ENCODE results near the gene CAPN5.

CAPN5 gene

GRCh38 chr11:77140231-77140851 is 73.6 kb downstream of the CAPN5 start:
- no peak overlapping the region for H3K27ac Mint-ChIP-seq
- H3K9me3 Mint-ChIP-seq, result no peaks in the 10 kb centered on the region
- DNase-seq, result no peak
- peaks cover 0 to 32% of the 10 kb centered on the region in 2 donors for H3K27me3 Mint-ChIP-seq
- H3K36me3 Mint-ChIP-seq (ENCODE audit: insufficient read depth), result peaks cover 3% of the 10 kb centered on the region
- H3K4me1 Mint-ChIP-seq (ENCODE audit: low read depth in 2 of 2), result peaks cover 16 to 22% of the 10 kb centered on the region in 2 donors
- no peak for ATAC-seq (replicated peaks)
- no peak overlapping the region for H3K4me3 Mint-ChIP-seq

- no peak overlapping the region for H3K27ac Mint-ChIP-seq
- no peak for DNase-seq
- H3K4me3 Mint-ChIP-seq, result no peak overlapping the region
- H3K27me3 Mint-ChIP-seq, result peaks cover 0 to 32% of the 10 kb centered on the region in 2 donors
- no peaks in the 10 kb centered on the region for H3K9me3 Mint-ChIP-seq
- no peak for ATAC-seq (replicated peaks)
- peaks cover 16 to 22% of the 10 kb centered on the region in 2 donors for H3K4me1 Mint-ChIP-seq (ENCODE audit: low read depth in 2 of 2)
- peaks cover 3% of the 10 kb centered on the region for H3K36me3 Mint-ChIP-seq (ENCODE audit: insufficient read depth)
Measured at GRCh38 chr11:77141034-77141433, 74.3 kb downstream of the CAPN5 start.

- H3K27ac Mint-ChIP-seq, result peak overlapping the region in 1 of 2 donors; percentile 47
- ATAC-seq (replicated peaks) (no peak), DNase-seq (no peak)
- H3K4me3 Mint-ChIP-seq, result no peak overlapping the region
- peaks cover 16 to 24% of the 10 kb centered on the region in 2 donors for H3K4me1 Mint-ChIP-seq (ENCODE audit: low read depth in 2 of 2)
- H3K9me3 Mint-ChIP-seq, result no peaks in the 10 kb centered on the region
- H3K36me3 Mint-ChIP-seq (ENCODE audit: insufficient read depth), result peaks cover 3% of the 10 kb centered on the region
- peaks cover 0 to 30% of the 10 kb centered on the region in 2 donors for H3K27me3 Mint-ChIP-seq
Measured at GRCh38 chr11:77141475-77141874, 74.7 kb downstream of the CAPN5 start.

DNA sequence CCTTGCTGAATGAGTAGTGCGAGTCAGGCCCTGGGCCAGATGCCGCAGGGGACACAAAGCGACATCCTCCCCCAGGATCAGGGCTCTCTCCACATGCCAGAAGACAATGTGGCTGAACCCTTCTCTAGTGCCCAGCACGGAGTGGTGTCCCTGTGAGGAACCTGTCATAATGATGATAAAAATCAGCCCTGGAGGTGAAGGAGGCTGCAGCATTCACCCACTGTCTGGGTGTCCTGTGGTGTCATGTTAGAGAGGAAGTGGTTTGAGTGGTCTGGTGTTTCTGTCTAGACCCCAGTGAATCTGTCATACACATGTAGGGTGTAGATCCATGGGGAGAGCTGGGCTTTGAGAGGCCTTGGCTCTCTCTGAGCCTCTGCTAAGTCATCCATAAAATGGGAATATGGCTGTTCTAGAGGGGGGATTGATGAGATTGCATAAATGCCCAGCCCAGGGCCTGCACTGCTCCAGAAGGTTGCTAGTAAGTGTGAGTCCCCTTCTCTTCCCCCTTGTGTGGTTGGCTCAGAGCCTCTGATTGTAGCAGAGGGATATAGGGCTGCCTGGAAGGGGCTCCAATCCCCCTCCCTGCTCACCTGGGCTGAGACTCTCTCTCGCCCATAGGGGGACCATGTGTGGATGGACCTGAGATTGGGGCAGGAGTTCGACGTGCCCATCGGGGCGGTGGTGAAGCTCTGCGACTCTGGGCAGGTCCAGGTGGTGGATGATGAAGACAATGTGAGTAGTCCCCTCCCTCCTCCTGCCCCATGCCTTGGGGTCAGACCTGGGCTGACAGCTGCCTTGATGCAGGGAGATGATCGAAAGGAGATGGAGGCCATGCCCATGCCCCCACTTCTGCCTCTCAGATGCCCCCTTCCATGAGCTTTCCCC is 75.6 kb downstream of the CAPN5 start:
- Mint-ChIP-seq H3K9me3 (no peaks in the 10 kb centered on the region), H3K4me1 (ENCODE audit: low read depth in 2 of 2) (peaks cover 16 to 22% of the 10 kb centered on the region in 2 donors), H3K27ac (peak overlapping the region; percentile 39 to 47), H3K27me3 (peaks cover 0 to 22% of the 10 kb centered on the region in 2 donors), H3K4me3 (peak overlapping the region; percentile 30), H3K36me3 (ENCODE audit: insufficient read depth) (peaks cover 3% of the 10 kb centered on the region)
- ATAC-seq (replicated peaks) (peak; percentile 95), DNase-seq (peak; percentile 23 to 31 (median 23))

DNA sequence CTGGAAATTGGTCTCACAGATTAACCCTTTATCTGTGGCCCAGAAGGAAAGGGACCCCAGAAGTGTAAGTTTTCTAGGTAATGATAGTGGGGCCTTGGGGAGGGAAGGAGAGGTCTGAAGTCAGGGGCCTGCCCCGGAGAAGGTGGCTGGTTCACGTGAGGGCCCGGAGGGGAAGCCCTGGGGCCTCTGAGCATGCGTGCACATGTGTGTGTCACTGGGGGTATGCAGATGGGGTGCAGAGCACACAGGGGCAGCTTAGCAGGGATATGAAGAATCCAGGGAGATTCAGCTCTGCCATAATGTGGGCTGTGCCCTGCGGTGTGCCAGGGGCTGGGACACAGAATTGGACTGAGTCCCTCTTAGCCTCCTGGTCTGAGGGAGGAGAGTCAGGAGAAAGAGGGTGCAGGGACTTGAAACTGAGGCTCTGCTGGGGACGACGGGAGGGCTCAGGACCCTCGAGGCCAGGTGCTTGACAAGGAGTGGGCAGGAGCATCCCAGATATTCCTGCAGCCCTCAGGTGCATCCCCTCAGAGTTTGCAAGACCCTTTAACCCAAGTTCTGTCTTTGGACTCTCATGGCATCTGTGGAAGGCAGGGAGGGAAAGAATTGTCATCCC is 76.7 kb downstream of the CAPN5 start:
- Mint-ChIP-seq H3K36me3 (ENCODE audit: insufficient read depth) (peaks cover 7% of the 10 kb centered on the region), H3K4me1 (ENCODE audit: low read depth in 2 of 2) (peaks cover 23 to 28% of the 10 kb centered on the region in 2 donors), H3K27me3 (peaks cover 0 to 16% of the 10 kb centered on the region in 2 donors), H3K9me3 (no peaks in the 10 kb centered on the region), H3K4me3 (no peak overlapping the region), H3K27ac (peak overlapping the region; percentile 31 to 39)
- DNase-seq, result no peak
- ATAC-seq (replicated peaks), result no peak

DNA sequence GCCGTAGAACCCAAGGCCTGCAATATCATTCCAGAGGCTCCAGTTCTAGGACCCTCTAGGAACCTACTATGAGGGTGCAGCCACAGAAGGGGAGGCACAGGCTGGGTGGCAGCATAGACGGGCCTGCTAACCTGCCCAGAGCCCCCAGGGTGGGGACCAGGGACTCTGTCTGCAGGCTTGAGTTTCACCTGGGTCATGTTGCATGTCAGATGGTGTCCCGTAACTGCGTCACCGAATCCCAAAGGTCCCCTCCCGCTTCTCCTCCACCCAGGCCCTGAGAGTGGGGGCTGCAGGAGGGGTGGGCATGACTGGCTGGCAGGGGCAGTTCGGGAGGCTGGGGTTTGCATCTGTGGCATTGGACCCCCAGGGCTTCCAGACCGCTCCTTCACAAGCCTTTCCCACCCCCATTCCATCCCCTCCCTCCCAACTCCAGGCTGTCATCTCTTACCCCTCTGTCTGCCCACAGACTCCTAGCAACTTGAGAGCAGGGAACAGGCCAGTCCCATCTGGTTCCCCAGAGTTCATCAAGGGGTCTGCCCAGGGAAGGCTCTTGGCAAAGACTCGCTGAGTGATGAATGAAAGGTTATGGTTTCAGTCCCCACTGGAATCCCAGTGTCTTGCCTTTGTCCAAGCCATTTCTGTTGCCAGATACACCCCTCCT is 77.6 kb downstream of the CAPN5 start:
- Mint-ChIP-seq H3K4me1 (ENCODE audit: low read depth in 2 of 2) (peaks cover 23 to 30% of the 10 kb centered on the region in 2 donors), H3K27me3 (peaks cover 0 to 8% of the 10 kb centered on the region in 2 donors), H3K9me3 (no peaks in the 10 kb centered on the region), H3K4me3 (no peak overlapping the region), H3K36me3 (ENCODE audit: insufficient read depth) (peaks cover 7% of the 10 kb centered on the region), H3K27ac (no peak overlapping the region)
- no peak for DNase-seq
- no peak for ATAC-seq (replicated peaks)

- ATAC-seq (replicated peaks), result no peak
- DNase-seq, result no peak
- Mint-ChIP-seq H3K36me3 (ENCODE audit: insufficient read depth) (peaks cover 7% of the 10 kb centered on the region), H3K4me3 (no peak overlapping the region), H3K27ac (no peak overlapping the region), H3K4me1 (ENCODE audit: low read depth in 2 of 2) (peaks cover 23 to 32% of the 10 kb centered on the region in 2 donors), H3K9me3 (no peaks in the 10 kb centered on the region), H3K27me3 (peaks cover 0 to 2% of the 10 kb centered on the region in 2 donors)
Measured at GRCh38 chr11:77144857-77145428, 78.2 kb downstream of the CAPN5 start.

- H3K36me3 Mint-ChIP-seq (ENCODE audit: insufficient read depth), result peaks cover 7% of the 10 kb centered on the region
Measured at GRCh38 chr11:77146261-77147035, 79.7 kb downstream of the CAPN5 start.

GRCh38 chr11:77147036-77147315 is 80.2 kb downstream of the CAPN5 start:
- H3K4me1 Mint-ChIP-seq (ENCODE audit: low read depth in 2 of 2), result peaks cover 26 to 36% of the 10 kb centered on the region in 2 donors
- no peak overlapping the region for H3K4me3 Mint-ChIP-seq

More at GRCh38 chr11:77146261-77147035, 79.7 kb downstream of the CAPN5 start:
- Mint-ChIP-seq H3K9me3 (no peaks in the 10 kb centered on the region), H3K4me3 (no peak overlapping the region), H3K27me3 (no peaks in the 10 kb centered on the region), H3K27ac (peak overlapping the region; percentile 9 to 79), H3K4me1 (ENCODE audit: low read depth in 2 of 2) (peaks cover 25 to 36% of the 10 kb centered on the region in 2 donors)
- DNase-seq (no peak), ATAC-seq (replicated peaks) (no peak)

GRCh38 chr11:77147668-77148321 is 81.0 kb downstream of the CAPN5 start:
- ATAC-seq (replicated peaks), result peak; percentile 68
- peak overlapping the region; percentile 55 to 57 for H3K27ac Mint-ChIP-seq
- peak; percentile 31 to 42 (median 32) for DNase-seq
- H3K36me3 Mint-ChIP-seq (ENCODE audit: insufficient read depth), result peaks cover 12% of the 10 kb centered on the region
- peak overlapping the region; percentile 69 to 75 for H3K4me3 Mint-ChIP-seq
- H3K9me3 Mint-ChIP-seq, result no peaks in the 10 kb centered on the region
- no peaks in the 10 kb centered on the region for H3K27me3 Mint-ChIP-seq
- peaks cover 28 to 36% of the 10 kb centered on the region in 2 donors for H3K4me1 Mint-ChIP-seq (ENCODE audit: low read depth in 2 of 2)

More at GRCh38 chr11:77147036-77147315, 80.2 kb downstream of the CAPN5 start:
- Mint-ChIP-seq H3K27me3 (no peaks in the 10 kb centered on the region), H3K27ac (peak overlapping the region; percentile 22 to 55), H3K9me3 (no peaks in the 10 kb centered on the region), H3K36me3 (ENCODE audit: insufficient read depth) (peaks cover 6% of the 10 kb centered on the region)
- ATAC-seq (replicated peaks) (no peak), DNase-seq (no peak)

DNA sequence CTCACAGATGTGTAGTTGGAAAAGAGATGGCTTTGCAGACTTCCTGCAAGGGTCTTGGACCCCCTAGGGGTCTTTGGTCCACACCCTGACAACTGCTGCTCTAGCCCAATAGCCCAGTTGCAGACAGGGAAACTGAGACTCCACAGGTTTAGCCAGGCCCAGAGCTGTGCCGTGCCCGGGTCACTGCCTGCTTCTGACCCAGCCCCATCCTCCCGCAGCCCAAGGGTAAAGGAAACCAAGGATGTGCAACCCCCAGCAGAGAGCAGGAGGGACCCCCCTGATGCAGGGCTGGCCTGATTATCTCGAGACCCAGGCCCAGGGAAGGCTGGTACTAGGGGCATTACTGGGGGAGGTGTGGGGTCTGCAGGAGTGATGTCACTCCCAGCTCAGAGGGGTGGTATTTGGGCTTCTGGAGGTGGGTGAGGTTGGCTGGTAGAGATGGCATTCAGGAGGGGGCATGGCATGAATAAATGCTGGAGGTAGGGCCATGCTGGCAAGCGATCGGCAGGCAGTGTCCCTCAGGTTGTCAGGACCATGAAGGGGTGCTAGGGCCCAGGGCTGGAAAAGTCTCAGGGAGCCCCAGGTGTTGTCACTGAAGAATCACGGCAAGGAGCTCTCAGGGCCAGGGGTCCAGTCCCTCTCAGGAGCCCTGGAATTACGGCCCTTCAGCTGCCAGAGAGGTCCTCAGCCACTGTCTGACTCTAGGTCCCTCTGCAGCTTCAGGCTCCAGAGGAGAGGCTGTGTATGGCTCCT is 82.4 kb downstream of the CAPN5 start:
- Mint-ChIP-seq H3K27ac (no peak overlapping the region), H3K9me3 (no peaks in the 10 kb centered on the region), H3K4me3 (no peak overlapping the region), H3K36me3 (ENCODE audit: insufficient read depth) (peaks cover 17% of the 10 kb centered on the region), H3K27me3 (no peaks in the 10 kb centered on the region), H3K4me1 (ENCODE audit: low read depth in 2 of 2) (peaks cover 31 to 42% of the 10 kb centered on the region in 2 donors)
- no peak for DNase-seq
- ATAC-seq (replicated peaks), result no peak

Measured in effector memory CD8-positive, alpha-beta T cell (primary cell).